Measurements from ENCODE around the gene APOL6. TPM values are rescaled to one million over a fixed set of nuclear protein-coding genes. Genes with fewer than 3 reads are reported as not detected.
A peak's percentile ranks its signal among the peaks of the same experiment; 100 is the strongest.

Gene APOL6
- total RNA-seq, 2 donors from 2014 or later = 6.0 to 7.9 TPM

GRCh38 chr22:35643991-35644390 is 4.3 kb upstream of the APOL6 start:
- TF ChIP-seq POLR2A (IDR thresholded peaks at IDR 0.05) (no peak), CTCF (IDR thresholded peaks at IDR 0.05) (no peak)
- Histone ChIP-seq H3K9me3 (no peaks in the 10 kb centered on the region), H3K4me1 (peaks cover 3% of the 10 kb centered on the region), H3K4me3 (no peak overlapping the region), H3K27ac (no peak overlapping the region), H3K36me3 (replicated peaks in 1 of 2; ENCODE audit: insufficient read depth in 1 of 2, low read depth in 2 of 2) (no peaks in the 10 kb centered on the region), H3K27me3 (no peaks in the 10 kb centered on the region)
- ATAC-seq (no peak), DNase-seq (no peak)
- intact Hi-C loops (cut with DNase I) = no loop called here
- 100% methylated on average over 1 of the region's 1 CpG for WGBS, 2 donors

GRCh38 chr22:35645646-35646045 is 2.6 kb upstream of the APOL6 start:
- H3K27ac ChIP-seq = no peak overlapping the region
- no peaks in the 10 kb centered on the region for H3K9me3 ChIP-seq
- H3K27me3 ChIP-seq = no peaks in the 10 kb centered on the region
- TF ChIP-seq CTCF (IDR thresholded peaks at IDR 0.05) (no peak), POLR2A (IDR thresholded peaks at IDR 0.05) (no peak)
- no peak for DNase-seq
- 82 to 95% methylated on average over 4 of the region's 4 CpGs for WGBS, 2 donors
- ATAC-seq = no peak
- H3K4me1 ChIP-seq = peaks cover 13% of the 10 kb centered on the region
- no peak overlapping the region for H3K4me3 ChIP-seq
- no peaks in the 10 kb centered on the region for H3K36me3 ChIP-seq (replicated peaks in 1 of 2; ENCODE audit: insufficient read depth in 1 of 2, low read depth in 2 of 2)
- intact Hi-C loops (cut with DNase I) = no loop called here

- H3K27me3 ChIP-seq = no peaks in the 10 kb centered on the region
- no peaks in the 10 kb centered on the region for H3K36me3 ChIP-seq (replicated peaks in 1 of 2; ENCODE audit: insufficient read depth in 1 of 2, low read depth in 2 of 2)
- peak overlapping the region; percentile 55 to 86 (median 82) for H3K27ac ChIP-seq
- DNase-seq = no peak
- ATAC-seq = no peak
- 60 to 75% methylated on average over 7 of the region's 7 CpGs for WGBS, 2 donors
- H3K4me1 ChIP-seq = peaks cover 13% of the 10 kb centered on the region
- no peak for TF ChIP-seq POLR2A (IDR thresholded peaks at IDR 0.05)
- TF ChIP-seq CTCF (IDR thresholded peaks at IDR 0.05) = no peak
- H3K9me3 ChIP-seq = no peaks in the 10 kb centered on the region
- H3K4me3 ChIP-seq = peak overlapping the region in 1 of 2 donors; percentile 24
- intact Hi-C loops (cut with DNase I) = no loop called here
These were observed 844 bp downstream of the APOL6 start for GRCh38 chr22:35649026-35649553.

- no peaks in the 10 kb centered on the region for H3K27me3 ChIP-seq
- 75 to 78% methylated on average over 7 of the region's 7 CpGs for WGBS, 2 donors
- ATAC-seq = no peak
These were observed 1.5 kb downstream of the APOL6 start for GRCh38 chr22:35649636-35650250.

More at GRCh38 chr22:35649636-35650250, 1.5 kb downstream of the APOL6 start:
- Histone ChIP-seq H3K4me1 (peaks cover 13% of the 10 kb centered on the region), H3K4me3 (no peak overlapping the region), H3K36me3 (replicated peaks in 1 of 2; ENCODE audit: insufficient read depth in 1 of 2, low read depth in 2 of 2) (no peaks in the 10 kb centered on the region), H3K27ac (peak overlapping the region in 1 of 4 donors; percentile 86), H3K9me3 (no peaks in the 10 kb centered on the region)
- intact Hi-C loops (cut with DNase I) = no loop called here
- TF ChIP-seq CTCF (IDR thresholded peaks at IDR 0.05) = no peak
- TF ChIP-seq POLR2A (IDR thresholded peaks at IDR 0.05) = no peak
- no peak for DNase-seq

Data from body of pancreas (tissue), 4 donors.